HG02798 (cell line): ENCODE results near the gene TMEM175.
A peak's percentile ranks its signal among the peaks of the same experiment; 100 is the strongest.

Source experiments
- ATAC-seq: cut with Tn5 transposase; IDR thresholded peaks from one replicate; pipeline ENCODE4 v1.9.1; 2021; ENCODE audit warnings: mild to moderate bottlenecking; ENCODE audit not compliant: unreplicated experiment, poor library complexity

Gene TMEM175

DNA sequence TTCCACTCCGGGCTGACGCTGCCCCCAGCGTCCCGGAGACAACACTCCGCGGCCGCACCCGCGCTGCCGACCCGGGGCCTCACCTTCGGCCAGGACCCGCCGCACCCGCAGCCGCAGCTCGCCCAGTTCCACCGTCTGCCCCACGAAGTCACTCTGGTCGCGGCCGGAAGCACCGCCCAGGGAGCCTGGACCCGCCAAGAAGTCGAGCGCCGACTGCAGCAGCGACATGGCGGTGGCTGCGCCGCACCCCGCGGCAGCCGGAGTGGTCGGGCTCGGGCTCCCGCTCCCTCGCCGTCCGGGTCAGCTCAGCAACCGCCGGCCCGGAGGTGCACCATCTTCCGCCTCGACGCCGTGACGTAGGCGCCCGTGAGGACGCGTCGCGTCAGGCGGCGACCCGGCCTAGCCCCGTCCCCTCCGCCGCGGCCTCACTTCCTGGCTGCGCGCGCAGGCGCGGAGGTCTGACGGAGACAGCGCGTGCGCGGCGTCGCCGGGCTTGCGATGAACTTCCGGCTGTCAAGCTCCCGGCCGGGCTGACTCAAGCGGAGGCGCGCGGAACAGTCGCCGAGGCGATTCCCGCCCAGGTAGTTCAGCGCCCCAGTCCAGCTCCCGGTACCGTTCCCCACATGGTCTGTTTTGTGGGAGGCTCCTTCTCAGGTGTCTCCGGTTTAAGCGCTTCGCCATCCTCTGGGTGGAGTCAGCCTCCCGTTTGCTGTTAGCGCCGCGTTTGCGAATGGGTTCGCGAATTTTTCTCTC is at the start of gene TMEM175, which contains the start of gene GAK:
TMEM175 (plus strand) TSS at position 501 of the 753 bp plus-strand sequence. CDS start 15,280 bp downstream, outside the sequence.
GAK (minus strand) TSS at position 357 of the 753 bp plus-strand sequence; CDS start at position 228, 129 bp downstream.
- peak; percentile 93 for ATAC-seq

DNA sequence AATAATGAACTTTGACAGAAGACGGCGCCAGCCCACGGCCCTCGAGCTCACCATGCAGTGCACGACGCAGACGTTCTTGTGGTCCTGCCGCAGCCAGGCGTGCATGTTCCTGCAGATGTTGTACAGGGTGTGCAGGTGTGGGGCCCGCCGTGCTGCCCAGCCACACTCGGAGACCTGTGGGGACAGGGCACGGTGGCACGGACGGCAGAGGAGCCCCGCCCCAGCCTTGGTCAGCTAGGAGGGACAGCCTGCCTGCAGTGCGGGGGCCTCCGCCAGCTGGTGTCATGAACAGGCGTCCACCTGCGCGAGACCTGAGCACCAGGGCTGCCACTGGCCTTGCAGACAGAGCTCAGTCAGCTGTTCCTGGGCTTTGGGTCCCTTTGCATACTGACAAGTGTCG is 49.6 kb upstream of the TMEM175 start:
- ATAC-seq: no peak

DNA sequence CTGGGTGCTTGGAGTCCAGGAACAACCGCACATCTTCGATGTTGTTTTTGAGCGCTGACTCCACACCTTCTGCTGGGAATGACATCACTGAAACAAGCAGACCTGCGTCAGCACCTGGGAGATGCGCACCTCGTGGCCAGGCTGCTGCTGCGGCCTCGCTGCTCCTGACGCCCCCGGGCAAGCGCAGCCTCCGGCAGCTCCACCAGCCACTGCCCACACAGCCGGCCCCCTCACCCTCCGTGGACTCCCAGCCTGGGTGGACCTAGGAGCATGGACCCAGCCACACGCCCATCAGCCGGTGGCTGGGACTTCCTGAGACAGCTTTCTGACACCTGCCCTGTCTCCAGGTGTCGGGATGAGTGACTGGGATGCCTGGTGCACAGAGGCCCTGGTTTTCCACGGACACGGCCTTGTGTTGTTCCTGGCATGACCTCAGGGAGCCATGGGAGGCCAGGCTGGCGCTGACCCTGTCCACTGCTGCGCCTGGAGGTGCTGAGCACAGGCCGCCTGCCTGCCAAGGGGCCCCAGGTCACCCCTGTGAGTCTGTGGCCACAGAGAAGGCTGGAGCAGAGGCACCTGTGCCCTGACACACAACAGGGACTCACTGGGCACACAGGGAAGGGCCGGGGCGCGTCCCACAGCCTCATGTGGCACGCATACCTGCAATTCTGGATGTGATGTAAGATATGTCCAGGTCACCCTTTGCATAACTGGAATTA is 48.7 kb upstream of the TMEM175 start:
- ATAC-seq: no peak

- no peak for ATAC-seq
Observed at GRCh38 chr4:884259-884658, 48.0 kb upstream of the TMEM175 start.

DNA sequence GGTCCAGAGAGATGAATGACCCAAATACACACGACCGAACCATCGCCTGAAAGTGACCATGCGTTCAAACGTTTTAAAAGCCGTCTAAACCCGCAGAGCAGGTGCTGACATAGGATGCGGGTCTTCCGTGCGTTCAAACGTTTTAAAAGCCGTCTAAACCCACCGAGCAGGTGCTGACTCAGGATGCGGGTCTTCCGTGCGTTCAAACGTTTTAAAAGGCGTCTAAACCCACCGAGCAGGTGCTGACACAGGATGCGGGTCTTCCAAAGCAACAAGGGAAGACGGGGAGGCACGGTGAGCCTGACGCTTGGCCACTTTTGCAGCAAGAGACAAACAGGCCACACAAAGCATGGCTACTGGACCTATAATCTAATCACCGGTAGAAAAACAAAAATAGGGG is 47.4 kb upstream of the TMEM175 start:
- ATAC-seq: no peak

GRCh38 chr4:885353-885752 is 46.9 kb upstream of the TMEM175 start:
- no peak for ATAC-seq

DNA sequence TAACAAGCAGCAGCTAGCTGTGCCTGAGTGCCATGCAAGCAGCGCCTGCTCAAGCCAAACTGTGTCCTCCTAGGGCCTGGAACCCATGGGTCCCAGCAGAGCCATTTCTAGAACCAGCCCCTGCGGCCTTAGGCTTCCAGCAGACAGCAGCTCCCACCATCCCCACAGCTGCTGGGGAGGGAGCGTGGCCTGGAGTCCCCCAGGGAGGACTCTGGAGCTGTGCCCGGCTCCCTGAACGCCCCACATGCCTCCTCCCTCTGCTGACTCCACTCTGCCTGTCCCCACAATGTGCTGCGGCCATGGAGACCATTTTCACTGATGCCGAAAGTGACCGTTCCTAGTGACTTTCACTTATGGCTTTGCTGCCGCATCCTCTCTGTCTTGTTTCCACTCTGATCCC is 46.0 kb upstream of the TMEM175 start:
- no peak for ATAC-seq

DNA sequence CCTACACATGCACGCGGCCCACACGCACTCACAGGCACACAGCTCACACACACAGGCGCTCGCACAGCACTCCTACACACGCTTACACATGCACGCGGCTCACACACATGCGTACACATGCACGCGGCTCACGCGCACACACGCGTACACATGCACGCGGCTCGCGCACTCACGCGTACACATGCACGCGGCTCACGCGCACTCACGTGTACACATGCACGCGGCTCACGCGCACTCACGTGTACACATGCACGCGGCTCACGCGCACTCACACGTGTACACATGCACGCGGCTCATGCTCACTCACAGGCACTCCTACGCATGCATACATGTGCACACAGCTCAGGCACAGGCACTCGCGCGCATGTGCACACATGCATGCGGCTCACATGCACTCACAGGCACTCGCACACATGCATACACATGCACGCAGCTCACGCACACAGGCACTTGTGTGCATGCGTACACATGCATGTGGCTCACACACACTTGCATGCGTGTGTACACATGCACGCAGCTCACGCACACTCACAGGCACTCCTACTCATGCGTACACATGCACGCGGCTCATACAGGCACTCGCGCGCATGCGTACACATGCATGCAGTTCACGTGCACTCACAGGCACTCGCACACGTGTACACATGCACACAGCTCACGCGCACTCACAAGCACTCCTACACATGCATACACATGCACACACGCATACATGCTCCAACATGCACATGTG is 45.1 kb upstream of the TMEM175 start:
- no peak for ATAC-seq

DNA sequence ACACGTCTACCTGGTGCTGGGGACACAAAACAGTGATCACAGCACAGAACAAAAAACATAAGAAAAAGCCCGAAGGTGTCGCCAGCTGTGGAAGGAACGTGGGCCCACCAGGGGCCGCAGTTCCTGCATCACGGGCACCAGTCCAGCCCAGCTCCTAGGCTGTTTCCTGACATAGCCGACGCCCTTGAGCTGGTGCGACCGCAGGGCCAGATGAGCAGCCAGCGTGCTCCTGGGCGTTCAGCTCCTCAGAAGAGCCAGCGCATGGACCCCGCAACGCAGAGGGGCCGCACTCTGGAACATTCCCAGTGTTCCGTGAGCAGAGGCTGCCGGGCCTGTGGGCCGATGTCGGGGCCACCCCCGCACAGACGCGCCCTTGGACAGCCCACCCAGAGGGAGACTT is 44.2 kb upstream of the TMEM175 start:
- ATAC-seq: no peak

DNA sequence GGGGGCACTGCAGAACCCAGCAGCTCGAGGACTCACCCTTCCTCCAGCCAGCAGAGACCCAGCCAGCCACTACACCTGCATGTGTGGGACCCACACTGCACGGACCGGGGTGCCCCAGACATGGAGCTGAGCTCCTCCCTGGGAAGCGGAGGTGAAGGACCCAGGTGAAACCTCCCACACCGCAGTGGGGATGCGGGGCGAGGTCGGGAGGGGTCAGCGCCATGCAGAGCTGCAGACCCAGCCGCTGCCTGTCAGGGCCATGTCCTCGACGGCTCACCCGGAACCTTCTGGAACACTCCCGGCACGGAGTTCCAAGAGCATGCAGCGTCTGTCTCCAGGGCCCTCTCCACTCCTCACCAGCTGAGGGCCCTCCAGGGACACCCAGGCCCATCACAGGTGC is 42.7 kb upstream of the TMEM175 start:
- no peak for ATAC-seq

GRCh38 chr4:890036-890695 is 42.1 kb upstream of the TMEM175 start:
- ATAC-seq: no peak

DNA sequence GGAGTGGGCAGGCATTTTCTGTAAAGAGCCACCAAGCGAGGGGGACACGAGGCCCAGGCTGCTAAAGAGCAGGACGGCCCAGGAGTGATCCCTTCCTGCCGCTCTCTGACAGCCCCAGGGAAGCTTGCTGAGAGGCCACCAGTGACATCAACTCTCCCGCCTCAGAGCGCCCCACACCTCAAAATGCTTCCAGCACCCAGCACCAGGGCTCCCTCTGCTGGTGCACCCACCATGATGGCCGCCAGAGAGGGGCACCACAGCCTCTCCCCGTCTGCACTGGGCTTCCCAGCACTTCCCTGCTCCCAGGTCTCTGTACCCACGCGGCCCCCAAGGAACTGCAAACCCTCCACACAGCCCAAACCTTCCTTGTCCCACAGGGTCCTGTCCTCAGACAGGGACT is 40.5 kb upstream of the TMEM175 start:
- no peak for ATAC-seq

GRCh38 chr4:892780-893179 is 39.5 kb upstream of the TMEM175 start:
- ATAC-seq: no peak

DNA sequence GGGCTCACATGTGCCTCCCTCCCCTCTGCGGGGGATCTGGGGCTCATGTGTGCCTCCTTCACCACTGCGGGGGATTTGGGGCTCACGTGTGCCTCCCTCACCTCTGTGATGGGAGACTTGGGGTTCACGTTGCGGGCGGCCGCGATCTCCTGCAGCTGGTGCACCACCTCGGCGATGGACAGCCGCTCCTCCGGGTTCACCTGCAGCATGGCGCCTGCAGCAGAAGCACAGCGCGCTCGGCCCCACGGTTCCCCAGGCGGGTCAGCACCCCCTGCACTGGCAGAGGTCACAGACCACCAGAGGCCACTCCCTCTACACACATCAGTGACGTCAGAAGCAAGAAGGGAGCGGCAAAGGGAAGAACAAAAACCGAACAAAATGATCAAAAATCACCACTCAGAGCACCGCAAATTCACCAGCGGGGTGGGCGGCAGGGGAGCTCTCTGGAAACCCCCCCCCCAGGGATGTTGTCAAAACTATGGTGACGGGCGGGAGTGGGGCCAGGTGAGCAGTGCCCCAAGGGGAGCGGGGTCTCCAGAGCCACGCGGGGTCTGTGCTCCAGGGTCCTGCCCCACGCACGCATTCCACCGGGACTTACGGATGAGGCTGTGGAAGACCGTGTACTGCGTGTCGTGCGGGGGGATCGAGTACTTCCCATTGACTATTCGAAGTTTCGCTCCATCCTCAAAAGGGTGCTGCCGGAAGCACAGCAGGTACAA is 38.8 kb upstream of the TMEM175 start:
- no peak for ATAC-seq

DNA sequence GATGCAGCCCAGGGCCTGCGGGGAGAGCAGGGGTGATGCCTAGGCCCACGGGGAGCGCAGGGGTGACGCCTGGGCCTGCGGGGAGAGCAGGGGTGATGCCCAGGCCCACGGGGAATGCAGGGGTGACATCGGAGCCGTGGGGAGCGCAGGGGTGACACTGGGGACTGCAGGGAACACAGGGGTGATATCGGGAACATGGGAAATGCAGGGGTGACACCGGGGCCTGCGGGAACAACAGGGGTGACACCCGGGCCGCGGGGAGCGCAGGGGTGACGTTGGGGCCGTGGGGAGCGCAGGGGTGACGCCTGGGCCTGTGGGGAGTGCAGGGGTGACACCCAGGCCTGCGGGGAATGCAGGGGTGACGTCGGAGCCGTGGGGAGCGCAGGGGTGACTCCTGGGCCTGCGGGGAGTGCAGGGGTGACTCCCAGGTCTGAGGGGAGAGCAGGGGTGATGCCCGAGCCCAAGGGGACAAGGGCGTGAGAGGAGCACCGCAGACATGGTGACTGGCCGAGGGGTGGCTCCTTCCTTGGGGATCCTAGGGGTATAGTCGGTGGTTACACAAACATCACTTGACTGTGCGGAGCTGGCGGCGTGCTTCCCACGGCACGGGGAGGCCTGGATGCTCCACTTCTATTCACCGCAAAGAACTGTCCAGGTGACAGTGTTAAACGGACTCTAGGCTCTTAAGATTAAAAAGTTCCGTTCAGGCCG is 38.1 kb upstream of the TMEM175 start:
- ATAC-seq: no peak

- no peak for ATAC-seq
Observed at GRCh38 chr4:895596-895995, 36.7 kb upstream of the TMEM175 start.

- no peak for ATAC-seq
Observed at GRCh38 chr4:896216-896615, 36.0 kb upstream of the TMEM175 start.

DNA sequence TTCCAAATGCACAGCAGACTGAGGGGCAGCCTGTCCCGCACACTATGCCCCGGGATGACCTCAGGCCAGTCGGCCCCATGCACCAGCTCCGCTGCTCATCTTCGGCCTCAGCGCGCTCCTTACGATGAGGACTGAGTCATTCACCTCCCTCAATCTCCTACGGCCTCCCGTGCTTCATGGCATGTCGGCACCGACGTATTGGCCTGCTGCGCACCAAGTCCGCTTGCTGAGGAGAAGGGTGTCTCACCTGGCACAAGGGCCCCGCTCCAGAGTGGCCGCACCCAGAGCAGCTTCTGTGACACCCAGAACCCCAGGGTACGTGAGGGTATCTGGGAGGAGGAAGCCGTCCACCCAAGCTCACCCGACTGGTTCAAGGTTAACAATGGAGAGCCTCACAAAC is 35.6 kb upstream of the TMEM175 start:
- no peak for ATAC-seq

DNA sequence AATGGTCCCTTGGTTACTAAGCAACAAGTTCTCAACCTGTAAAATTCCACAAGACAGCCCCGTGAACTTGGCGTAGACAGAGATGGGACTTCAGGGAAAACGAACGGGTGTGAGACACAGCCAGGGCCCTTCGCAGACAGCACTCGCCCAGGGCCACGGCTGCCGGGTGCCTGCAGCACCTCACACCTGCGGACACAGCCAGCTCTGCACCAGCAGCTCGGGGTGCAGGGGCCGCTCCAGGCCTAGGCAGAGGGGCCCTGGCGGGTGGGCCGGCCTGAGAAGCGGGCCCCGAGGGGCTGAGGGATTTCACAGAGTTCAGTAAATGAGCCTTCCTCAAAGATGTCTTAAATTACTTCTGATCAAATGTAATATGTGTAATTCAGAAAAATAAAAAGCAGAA is 34.1 kb upstream of the TMEM175 start:
- ATAC-seq: no peak
